ENCODE results near the gene RBMS1. TPM values are rescaled to one million over a fixed set of nuclear protein-coding genes. Genes with fewer than 3 reads are reported as not detected.
"Not testable (repeated sequence)": the region's sequence is repeated elsewhere in the genome, so short reads cannot be mapped to it uniquely, and the experiment has no call there.

Gene RBMS1
- total and polyA plus RNA-seq, 2 donors (not counting 1 experiment from before 2014, with no cell fraction given): 18.0 to 36.7 TPM

- H3K9ac ChIP-seq (ENCODE audit: low read length): no peak overlapping the region
- no peak for ATAC-seq (ENCODE audit: low read depth)
- H2AFZ ChIP-seq (ENCODE audit: insufficient read depth, low read depth, low read length, poor library complexity, severe bottlenecking): no peak overlapping the region
- no peaks in the 10 kb centered on the region for H3K9me3 Mint-ChIP-seq (ENCODE audit: insufficient read depth)
- intact Hi-C loops (cut with micrococcal nuclease): no loop called here
- no peaks in the 10 kb centered on the region for H3K27me3 Mint-ChIP-seq
- no peak for DNase-seq
- H3K4me2 ChIP-seq (replicated peaks; ENCODE audit: low read depth, low read length, poor library complexity, severe bottlenecking): no peak overlapping the region
- H3K4me1 ChIP-seq (ENCODE audit: control insufficient read depth in 2 of 2, insufficient read depth in 2 of 2, low read length in 2 of 2): peaks cover 28 to 35% of the 10 kb centered on the region in 2 donors
- ChIA-PET CTCF (no interaction called here), POLR2A (no interaction called here)
- peaks cover 44% of the 10 kb centered on the region for H4K20me1 ChIP-seq (ENCODE audit: control insufficient read depth, insufficient read depth, low read length, poor library complexity, severe bottlenecking)
- peaks cover 0 to 12% of the 10 kb centered on the region in 2 experiments for H3K36me3 ChIP-seq (replicated peaks in 1 of 2; ENCODE audit: control extremely low read depth in 1 of 2, control insufficient read depth in 1 of 2, extremely low read depth in 1 of 2, insufficient read depth in 2 of 2, low read length in 1 of 2)
- no peaks in the 10 kb centered on the region for H3K9me3 ChIP-seq (ENCODE audit: control extremely low read depth in 1 of 3, control insufficient read depth in 2 of 3, insufficient read depth in 1 of 3, low read length in 2 of 3)
- no peaks in the 10 kb centered on the region for H3K27me3 ChIP-seq (replicated peaks in 1 of 4; ENCODE audit: control extremely low read depth in 1 of 4, control insufficient read depth in 3 of 4, insufficient read depth in 4 of 4, low read length in 3 of 4)
- WGBS (ENCODE audit: insufficient coverage): 100% methylated on average over 1 of the region's 7 CpGs
- no peak overlapping the region for H3K27ac ChIP-seq (ENCODE audit: low read length in 2 of 2)
- peaks cover 69% of the 10 kb centered on the region for H3K79me2 ChIP-seq (ENCODE audit: control insufficient read depth, insufficient read depth, low read length)
- no peak for TF ChIP-seq CTCF (IDR thresholded peaks at IDR 0.05)
- TF ChIP-seq EZH2 (IDR thresholded peaks at IDR 0.05; ENCODE audit: borderline replicate concordance, insufficient read depth, low read depth, low read length, poor library complexity, severe bottlenecking): no peak
- H3K4me3 ChIP-seq (ENCODE audit: control extremely low read depth in 1 of 5, extremely low read depth in 1 of 5, insufficient read depth in 1 of 5, low read depth in 2 of 5, low read length in 4 of 5): no peak overlapping the region
- H3K27ac Mint-ChIP-seq: no peak overlapping the region
- H3K4me3 Mint-ChIP-seq: no peak overlapping the region
- peaks cover 47% of the 10 kb centered on the region for H3K4me1 Mint-ChIP-seq
These were observed 124.3 kb downstream of the RBMS1 start for GRCh38 chr2:160368988-160369930.

DNA sequence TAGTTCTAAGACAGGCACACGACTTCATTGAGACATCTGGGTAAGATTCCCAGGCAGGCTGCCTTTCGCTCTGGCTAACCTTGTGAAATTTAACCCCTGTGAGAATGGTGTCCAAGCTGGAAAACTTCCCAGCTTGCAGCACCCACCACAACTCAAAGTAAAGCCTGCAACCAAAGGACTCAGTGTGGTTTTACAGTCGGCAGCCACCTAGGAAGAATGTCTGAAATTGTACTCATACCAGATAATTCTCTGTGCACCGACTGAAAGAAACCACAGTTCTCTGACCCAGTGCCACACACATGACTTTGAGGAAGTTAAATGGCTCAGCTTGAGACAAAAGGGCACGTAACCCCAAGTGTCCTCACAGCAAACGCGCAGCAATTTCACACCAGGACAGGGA is 125.7 kb downstream of the RBMS1 start:
- Histone ChIP-seq H3K9me3 (ENCODE audit: control extremely low read depth in 1 of 3, control insufficient read depth in 2 of 3, insufficient read depth in 1 of 3, low read length in 2 of 3) (no peaks in the 10 kb centered on the region), H3K4me1 (ENCODE audit: control insufficient read depth in 2 of 2, insufficient read depth in 2 of 2, low read length in 2 of 2) (peaks cover 21 to 23% of the 10 kb centered on the region in 2 donors), H3K4me3 (ENCODE audit: control extremely low read depth in 1 of 5, extremely low read depth in 1 of 5, insufficient read depth in 1 of 5, low read depth in 2 of 5, low read length in 4 of 5) (peak overlapping the region in 2 of 5 experiments; percentile 9 to 21), H3K27me3 (replicated peaks in 1 of 4; ENCODE audit: control extremely low read depth in 1 of 4, control insufficient read depth in 3 of 4, insufficient read depth in 4 of 4, low read length in 3 of 4) (no peaks in the 10 kb centered on the region), H3K27ac (ENCODE audit: low read length in 2 of 2) (no peak overlapping the region), H2AFZ (ENCODE audit: insufficient read depth, low read depth, low read length, poor library complexity, severe bottlenecking) (peak overlapping the region; percentile 26), H3K36me3 (replicated peaks in 1 of 2; ENCODE audit: control extremely low read depth in 1 of 2, control insufficient read depth in 1 of 2, extremely low read depth in 1 of 2, insufficient read depth in 2 of 2, low read length in 1 of 2) (peaks cover 0 to 15% of the 10 kb centered on the region in 2 experiments), H3K9ac (ENCODE audit: low read length) (no peak overlapping the region), H3K4me2 (replicated peaks; ENCODE audit: low read depth, low read length, poor library complexity, severe bottlenecking) (peak overlapping the region; percentile 49), H4K20me1 (ENCODE audit: control insufficient read depth, insufficient read depth, low read length, poor library complexity, severe bottlenecking) (peaks cover 48% of the 10 kb centered on the region), H3K79me2 (ENCODE audit: control insufficient read depth, insufficient read depth, low read length) (peaks cover 61% of the 10 kb centered on the region)
- CTCF ChIA-PET: no interaction called here
- no peak for TF ChIP-seq EZH2 (IDR thresholded peaks at IDR 0.05; ENCODE audit: borderline replicate concordance, insufficient read depth, low read depth, low read length, poor library complexity, severe bottlenecking)
- TF ChIP-seq CTCF (IDR thresholded peaks at IDR 0.05): no peak
- H3K4me3 Mint-ChIP-seq: peak overlapping the region; percentile 40
- peak overlapping the region; percentile 39 for H3K27ac Mint-ChIP-seq
- no peaks in the 10 kb centered on the region for H3K9me3 Mint-ChIP-seq (ENCODE audit: insufficient read depth)
- intact Hi-C loops (cut with micrococcal nuclease): no loop called here
- H3K4me1 Mint-ChIP-seq: peaks cover 36% of the 10 kb centered on the region
- H3K27me3 Mint-ChIP-seq: no peaks in the 10 kb centered on the region
- ATAC-seq (ENCODE audit: low read depth) (peak; percentile 72), DNase-seq (peak; percentile 37)
- WGBS (ENCODE audit: insufficient coverage): 23% methylated on average over 7 of the region's 7 CpGs
- POLR2A ChIA-PET: no interaction called here

- H3K27me3 Mint-ChIP-seq; H3K9me3 Mint-ChIP-seq (ENCODE audit: insufficient read depth); H2AFZ ChIP-seq (ENCODE audit: insufficient read depth, low read depth, low read length, poor library complexity, severe bottlenecking); intact Hi-C loops (cut with micrococcal nuclease); H3K27me3 ChIP-seq (replicated peaks in 1 of 4; ENCODE audit: control extremely low read depth in 1 of 4, control insufficient read depth in 3 of 4, insufficient read depth in 4 of 4, low read length in 3 of 4); H3K4me3 ChIP-seq (ENCODE audit: control extremely low read depth in 1 of 5, extremely low read depth in 1 of 5, insufficient read depth in 1 of 5, low read depth in 2 of 5, low read length in 4 of 5); POLR2A ChIA-PET; H3K4me3 Mint-ChIP-seq; DNase-seq; H3K27ac Mint-ChIP-seq; H3K9me3 ChIP-seq (ENCODE audit: control extremely low read depth in 1 of 3, control insufficient read depth in 2 of 3, insufficient read depth in 1 of 3, low read length in 2 of 3); H3K9ac ChIP-seq (ENCODE audit: low read length); H3K27ac ChIP-seq (ENCODE audit: low read length in 2 of 2); H3K4me2 ChIP-seq (replicated peaks; ENCODE audit: low read depth, low read length, poor library complexity, severe bottlenecking): not testable (repeated sequence)
- CTCF ChIA-PET: interaction anchor here (0.9 kb wide), 1 partner anchor 623 kb away, joined by 3 read pairs; no protein-coding TSS in a partner anchor
- Histone ChIP-seq H3K4me1 (ENCODE audit: control insufficient read depth in 2 of 2, insufficient read depth in 2 of 2, low read length in 2 of 2) (peaks cover 16 to 21% of the 10 kb centered on the region in 2 donors), H3K79me2 (ENCODE audit: control insufficient read depth, insufficient read depth, low read length) (peaks cover 58% of the 10 kb centered on the region), H4K20me1 (ENCODE audit: control insufficient read depth, insufficient read depth, low read length, poor library complexity, severe bottlenecking) (peaks cover 46% of the 10 kb centered on the region), H3K36me3 (replicated peaks in 1 of 2; ENCODE audit: control extremely low read depth in 1 of 2, control insufficient read depth in 1 of 2, extremely low read depth in 1 of 2, insufficient read depth in 2 of 2, low read length in 1 of 2) (peaks cover 0 to 15% of the 10 kb centered on the region in 2 experiments)
- H3K4me1 Mint-ChIP-seq: peaks cover 30% of the 10 kb centered on the region
- WGBS (ENCODE audit: insufficient coverage): 90% methylated on average over 3 of the region's 4 CpGs
- ATAC-seq (ENCODE audit: low read depth): peak; percentile 36
These were observed 126.5 kb downstream of the RBMS1 start for GRCh38 chr2:160367139-160367538.
